ENCODE data around the gene NRL. TPM values are rescaled to one million over a fixed set of nuclear protein-coding genes. Genes with fewer than 3 reads are reported as not detected.

Gene NRL
- total and polyA plus RNA-seq, 12 donors = 2.2 to 20.2 (median 4.5) TPM

DNA sequence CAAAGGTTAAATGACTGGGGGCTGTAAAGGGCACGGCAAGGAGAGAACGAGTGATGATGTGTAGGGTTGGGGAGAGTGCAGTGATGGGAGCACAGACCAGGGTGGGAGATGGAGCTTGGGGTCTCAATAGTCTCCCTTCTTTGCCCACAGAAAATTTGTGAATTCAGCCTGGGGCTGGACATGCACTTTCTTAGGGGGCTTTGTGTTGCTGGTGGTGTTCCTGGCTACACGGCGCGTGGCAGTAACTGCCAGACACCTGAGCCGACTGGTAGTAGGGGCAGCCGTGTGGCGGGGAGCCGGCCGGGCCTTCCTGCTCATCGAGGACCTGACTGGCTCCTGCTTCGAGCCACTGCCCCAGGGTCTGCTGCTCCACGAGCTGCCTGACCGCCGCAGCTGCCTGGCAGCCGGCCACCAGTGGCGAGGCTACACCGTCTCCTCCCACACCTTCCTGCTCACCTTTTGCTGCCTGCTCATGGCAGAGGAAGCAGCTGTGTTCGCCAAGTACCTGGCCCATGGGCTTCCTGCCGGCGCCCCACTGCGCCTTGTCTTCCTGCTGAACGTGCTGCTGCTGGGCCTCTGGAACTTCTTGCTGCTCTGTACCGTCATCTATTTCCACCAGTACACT, 17.4 kb upstream of the NRL start:
- WGBS, 4 donors = 63 to 71% (median 66%) methylated on average over 7 to 24 of the region's 24 CpGs
- Histone ChIP-seq H3K36me3 (replicated peaks in 1 of 2) (no peaks in the 10 kb centered on the region), H3K27ac (peak overlapping the region in 3 of 5 donors; percentile 72 to 89 (median 77)), H3K9me3 (replicated peaks in 1 of 3) (no peaks in the 10 kb centered on the region), H3K27me3 (no peaks in the 10 kb centered on the region), H3K4me3 (no peak overlapping the region), H3K4me1 (replicated peaks in 1 of 2) (peaks cover 24 to 39% of the 10 kb centered on the region in 2 donors)
- intact Hi-C loops (cut with DNase I) = no loop called here
- no peak for DNase-seq
- TF ChIP-seq, protein P1, sequence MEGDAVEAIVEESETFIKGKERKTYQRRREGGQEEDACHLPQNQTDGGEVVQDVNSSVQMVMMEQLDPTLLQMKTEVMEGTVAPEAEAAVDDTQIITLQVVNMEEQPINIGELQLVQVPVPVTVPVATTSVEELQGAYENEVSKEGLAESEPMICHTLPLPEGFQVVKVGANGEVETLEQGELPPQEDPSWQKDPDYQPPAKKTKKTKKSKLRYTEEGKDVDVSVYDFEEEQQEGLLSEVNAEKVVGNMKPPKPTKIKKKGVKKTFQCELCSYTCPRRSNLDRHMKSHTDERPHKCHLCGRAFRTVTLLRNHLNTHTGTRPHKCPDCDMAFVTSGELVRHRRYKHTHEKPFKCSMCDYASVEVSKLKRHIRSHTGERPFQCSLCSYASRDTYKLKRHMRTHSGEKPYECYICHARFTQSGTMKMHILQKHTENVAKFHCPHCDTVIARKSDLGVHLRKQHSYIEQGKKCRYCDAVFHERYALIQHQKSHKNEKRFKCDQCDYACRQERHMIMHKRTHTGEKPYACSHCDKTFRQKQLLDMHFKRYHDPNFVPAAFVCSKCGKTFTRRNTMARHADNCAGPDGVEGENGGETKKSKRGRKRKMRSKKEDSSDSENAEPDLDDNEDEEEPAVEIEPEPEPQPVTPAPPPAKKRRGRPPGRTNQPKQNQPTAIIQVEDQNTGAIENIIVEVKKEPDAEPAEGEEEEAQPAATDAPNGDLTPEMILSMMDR (IDR thresholded peaks at IDR 0.05) = no peak
- TF ChIP-seq POLR2A (IDR thresholded peaks at IDR 0.05) = no peak

DNA sequence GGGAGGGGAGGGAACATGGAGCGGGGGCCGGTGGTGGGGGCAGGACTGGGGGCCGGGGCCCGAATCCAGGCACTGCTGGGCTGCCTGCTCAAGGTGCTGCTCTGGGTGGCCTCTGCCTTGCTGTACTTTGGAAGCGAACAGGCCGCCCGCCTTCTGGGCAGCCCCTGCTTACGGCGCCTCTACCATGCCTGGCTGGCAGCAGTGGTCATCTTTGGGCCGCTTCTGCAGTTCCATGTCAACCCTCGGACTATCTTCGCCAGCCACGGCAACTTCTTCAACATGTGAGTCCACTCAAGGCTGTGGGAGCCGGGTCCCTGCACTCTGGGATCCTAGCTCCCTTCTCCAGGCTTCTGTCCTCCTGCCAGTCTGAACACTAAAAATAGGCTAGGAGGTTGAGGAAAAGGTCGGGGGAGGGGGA, 16.8 kb upstream of the NRL start:
- H3K4me1 ChIP-seq (replicated peaks in 1 of 2) = peaks cover 18 to 33% of the 10 kb centered on the region in 2 donors
- no peaks in the 10 kb centered on the region for H3K27me3 ChIP-seq
- peak overlapping the region; percentile 9 to 89 (median 72) for H3K27ac ChIP-seq
- TF ChIP-seq POLR2A (IDR thresholded peaks at IDR 0.05) = no peak
- TF ChIP-seq, protein P1 (IDR thresholded peaks at IDR 0.05) = no peak
- intact Hi-C loops (cut with DNase I) = no loop called here
- 36 to 51% (median 43%) methylated on average over 3 to 15 of the region's 15 CpGs for WGBS, 4 donors
- peak in 2 of 7 donors; percentile 51 for DNase-seq
- H3K9me3 ChIP-seq (replicated peaks in 1 of 3) = no peaks in the 10 kb centered on the region
- no peak overlapping the region for H3K4me3 ChIP-seq
- H3K36me3 ChIP-seq (replicated peaks in 1 of 2) = no peaks in the 10 kb centered on the region

DNA sequence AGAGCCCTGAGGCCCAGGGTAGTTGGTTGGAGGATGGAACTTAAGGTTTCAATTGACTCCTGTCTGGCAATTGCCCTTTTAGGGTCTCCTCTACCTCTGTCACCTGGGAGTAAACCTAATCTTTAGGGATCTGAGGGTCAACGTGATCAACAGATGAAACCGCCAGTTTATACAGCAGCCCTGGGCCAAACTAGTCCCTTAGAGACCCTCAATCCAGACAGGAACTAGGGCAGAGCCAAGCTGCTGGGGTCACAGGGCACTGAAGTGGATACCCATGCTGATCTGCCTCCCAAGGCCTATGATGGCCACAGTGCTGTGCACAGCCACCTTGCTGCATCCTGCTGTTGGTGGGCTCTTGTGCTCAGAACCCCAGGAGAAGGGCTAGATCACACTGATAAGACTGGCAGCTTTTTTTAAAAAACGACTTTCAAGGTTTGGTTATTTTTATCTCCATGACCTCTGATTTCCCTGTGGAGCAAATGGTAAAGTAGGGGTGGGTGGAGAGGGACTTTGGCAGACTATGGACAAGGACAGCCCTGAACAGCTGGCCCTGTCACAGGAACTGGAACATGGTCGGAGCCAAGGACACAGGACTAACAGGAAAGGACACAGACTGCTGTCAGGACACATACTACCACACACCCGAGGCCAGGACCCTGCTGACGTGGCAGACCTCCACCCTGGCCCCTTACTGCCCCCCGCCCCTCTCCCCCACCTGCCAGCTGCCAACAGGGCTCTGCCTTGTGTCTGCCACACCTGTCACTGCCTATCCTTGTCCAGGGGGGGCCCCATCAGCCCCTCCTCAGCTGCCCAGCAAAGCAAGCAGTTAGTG, 16.2 kb upstream of the NRL start:
- Histone ChIP-seq H3K27ac (peak overlapping the region; percentile 9 to 89 (median 72)), H3K9me3 (replicated peaks in 1 of 3) (no peaks in the 10 kb centered on the region), H3K36me3 (replicated peaks in 1 of 2) (no peaks in the 10 kb centered on the region), H3K27me3 (no peaks in the 10 kb centered on the region), H3K4me1 (replicated peaks in 1 of 2) (peaks cover 18 to 31% of the 10 kb centered on the region in 2 donors), H3K4me3 (no peak overlapping the region)
- WGBS, 4 donors = 26 to 50% (median 36%) methylated on average over 4 to 7 of the region's 7 CpGs
- intact Hi-C loops (cut with DNase I) = no loop called here
- peak; percentile 61 to 91 (median 88) for DNase-seq
- peak in 1 of 2 donors; percentile 36 for TF ChIP-seq POLR2A (IDR thresholded peaks at IDR 0.05)
- TF ChIP-seq, protein P1 (IDR thresholded peaks at IDR 0.05) = no peak

DNA sequence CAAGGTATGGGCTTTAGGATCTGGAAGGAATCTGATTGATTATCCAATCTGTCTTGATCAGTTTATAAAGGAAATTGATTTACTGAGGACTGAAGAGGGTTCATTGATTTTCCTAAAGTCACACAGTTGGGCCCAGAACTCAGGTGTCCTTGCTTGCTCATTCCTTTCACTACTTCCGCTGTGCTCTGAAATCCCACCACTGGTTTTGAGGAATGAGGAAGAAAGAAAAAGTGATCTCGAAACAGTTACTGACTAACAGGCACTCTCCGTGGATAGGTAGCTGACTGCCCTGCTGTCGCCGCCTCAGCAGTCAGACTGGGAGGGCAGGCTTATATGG, 15.6 kb upstream of the NRL start, which contains the start of gene FITM1:
TSS of gene FITM1 (plus strand) at position 280 of the 337 bp plus-strand sequence. CDS start 905 bp downstream, outside the sequence.
- Histone ChIP-seq H3K9me3 (replicated peaks in 1 of 3) (no peaks in the 10 kb centered on the region), H3K4me1 (replicated peaks in 1 of 2) (peaks cover 18 to 28% of the 10 kb centered on the region in 2 donors), H3K27ac (peak within 1 kb of the TSS; percentile 9 to 89 (median 72)), H3K36me3 (replicated peaks in 1 of 2) (no peaks in the 10 kb centered on the region), H3K4me3 (no peak within 1 kb of the TSS), H3K27me3 (no peaks in the 10 kb centered on the region)
- no peak for TF ChIP-seq POLR2A (IDR thresholded peaks at IDR 0.05)
- TF ChIP-seq, protein P1 (IDR thresholded peaks at IDR 0.05) = no peak
- intact Hi-C loops (cut with DNase I) = no loop called here
- no peak for DNase-seq
- WGBS, 4 donors = 79 to 90% (median 83%) methylated on average over 5 of the region's 5 CpGs
